ENCODE measurements around the gene SRPK3. TPM values are rescaled to one million over a fixed set of nuclear protein-coding genes. Genes with fewer than 3 reads are reported as not detected.

Gene SRPK3
- total RNA-seq, 1 donor from 2014 or later: 52.8 TPM

DNA sequence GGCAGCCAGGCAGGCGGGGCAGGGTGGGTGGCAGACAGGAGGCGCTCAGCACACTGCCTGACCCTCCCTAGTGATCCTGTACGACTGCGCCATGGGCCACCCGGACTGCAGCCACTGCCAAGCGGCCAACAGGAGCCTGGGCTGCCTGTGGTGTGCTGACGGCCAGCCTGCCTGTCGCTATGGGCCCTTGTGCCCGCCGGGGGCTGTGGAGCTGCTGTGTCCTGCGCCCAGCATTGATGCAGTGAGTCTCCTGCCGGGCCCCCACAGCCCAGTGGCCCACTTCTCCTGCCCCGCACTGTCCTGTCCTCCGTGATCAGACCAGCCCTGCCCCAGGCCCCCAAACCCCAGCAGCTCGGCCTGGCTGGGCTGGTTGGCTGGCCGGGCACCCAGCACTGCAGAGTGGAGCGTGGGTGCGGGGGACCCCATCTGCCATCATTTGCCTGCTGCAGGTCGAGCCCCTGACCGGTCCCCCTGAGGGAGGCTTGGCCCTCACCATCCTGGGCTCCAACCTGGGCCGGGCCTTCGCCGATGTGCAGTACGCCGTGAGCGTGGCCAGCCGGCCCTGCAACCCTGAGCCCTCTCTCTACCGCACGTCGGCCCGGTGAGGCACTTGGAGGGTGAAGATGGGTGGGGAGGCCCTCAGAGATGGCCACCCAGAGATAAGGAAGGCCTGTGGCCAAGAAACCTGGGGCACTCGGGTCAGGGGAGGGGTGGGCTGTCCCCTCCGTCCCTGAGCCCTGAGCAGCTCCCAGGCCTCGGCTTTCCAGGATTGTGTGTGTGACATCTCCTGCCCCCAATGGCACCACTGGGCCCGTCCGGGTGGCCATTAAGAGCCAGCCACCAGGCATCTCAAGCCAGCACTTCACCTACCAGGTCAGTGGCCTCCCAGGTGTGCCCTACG, 9.2 kb upstream of the SRPK3 start:
- H3K9me3 ChIP-seq (replicated peaks): no peaks in the 10 kb centered on the region
- no peaks in the 10 kb centered on the region for H3K36me3 ChIP-seq
- no peak overlapping the region for H3K4me3 ChIP-seq
- no peak overlapping the region for H3K27ac ChIP-seq (replicated peaks)
- no peak for TF ChIP-seq CTCF (IDR thresholded peaks at IDR 0.05; ENCODE audit: borderline replicate concordance)
- no peaks in the 10 kb centered on the region for H3K4me1 ChIP-seq
- no peak for DNase-seq
- intact Hi-C loops (cut with micrococcal nuclease): no loop called here
- H3K27me3 ChIP-seq (ENCODE audit: low read depth): no peaks in the 10 kb centered on the region

DNA sequence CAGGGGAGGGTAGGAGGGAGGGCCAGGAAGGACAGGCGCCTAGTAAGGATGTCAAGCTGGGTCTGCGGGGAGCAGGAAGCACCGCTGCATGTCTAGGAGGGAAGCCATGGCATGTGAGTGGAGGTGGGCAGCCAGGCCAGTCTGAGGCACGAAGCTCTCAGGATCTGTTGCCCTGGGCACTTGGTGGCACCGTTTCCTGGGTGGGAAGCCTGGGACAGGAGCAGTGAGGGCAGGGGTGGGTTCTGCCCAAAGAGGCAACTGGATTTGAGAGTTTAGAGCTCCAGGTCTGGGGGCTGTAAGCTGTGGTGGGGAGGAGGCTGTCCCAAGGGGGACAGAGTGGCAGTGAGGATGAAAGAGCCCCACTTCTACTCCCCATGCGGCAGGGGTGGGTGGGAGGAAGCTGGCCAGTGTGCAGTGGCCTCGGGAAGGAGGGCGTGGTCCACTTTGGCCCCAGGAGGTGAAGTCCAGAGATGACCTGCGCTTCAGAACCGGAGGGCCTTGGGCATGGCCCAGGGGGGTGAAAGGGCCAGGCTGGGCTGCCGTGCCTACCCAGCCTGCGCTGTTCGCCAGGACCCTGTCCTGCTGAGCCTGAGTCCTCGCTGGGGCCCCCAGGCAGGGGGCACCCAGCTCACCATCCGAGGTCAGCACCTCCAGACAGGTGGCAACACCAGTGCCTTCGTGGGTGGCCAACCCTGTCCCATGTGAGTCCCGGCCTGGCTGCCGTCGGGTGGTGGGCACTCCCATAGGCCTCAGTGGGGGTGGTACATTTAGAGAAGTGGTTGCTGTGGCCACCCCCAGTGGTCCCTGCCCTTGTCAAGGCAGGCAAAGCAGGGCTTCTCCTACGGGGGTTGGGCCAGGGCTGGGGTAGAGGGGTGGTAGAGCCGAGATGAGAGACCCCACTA, 8.3 kb upstream of the SRPK3 start:
- Histone ChIP-seq H3K4me1 (no peaks in the 10 kb centered on the region), H3K27ac (replicated peaks) (no peak overlapping the region), H3K36me3 (no peaks in the 10 kb centered on the region), H3K4me3 (no peak overlapping the region), H3K9me3 (replicated peaks) (no peaks in the 10 kb centered on the region), H3K27me3 (ENCODE audit: low read depth) (no peaks in the 10 kb centered on the region)
- no peak for DNase-seq
- TF ChIP-seq CTCF (IDR thresholded peaks at IDR 0.05; ENCODE audit: borderline replicate concordance): no peak
- intact Hi-C loops (cut with micrococcal nuclease): no loop called here

DNA sequence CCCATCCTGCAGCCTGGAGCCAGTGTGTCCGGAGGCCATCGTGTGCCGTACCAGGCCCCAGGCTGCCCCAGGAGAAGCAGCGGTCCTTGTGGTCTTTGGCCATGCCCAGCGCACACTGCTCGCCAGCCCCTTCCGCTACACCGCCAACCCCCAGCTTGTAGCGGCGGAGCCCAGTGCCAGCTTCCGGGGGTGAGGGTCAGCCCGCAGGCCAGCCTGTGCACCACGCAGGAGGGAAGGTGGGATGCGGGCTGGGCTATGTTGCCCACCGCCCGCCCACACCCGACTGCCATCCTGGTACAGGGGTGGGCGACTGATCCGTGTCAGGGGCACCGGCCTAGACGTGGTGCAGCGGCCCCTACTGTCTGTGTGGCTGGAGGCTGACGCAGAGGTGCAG, 7.6 kb upstream of the SRPK3 start:
- Histone ChIP-seq H3K4me3 (no peak overlapping the region), H3K4me1 (no peaks in the 10 kb centered on the region), H3K9me3 (replicated peaks) (no peaks in the 10 kb centered on the region), H3K27me3 (ENCODE audit: low read depth) (no peaks in the 10 kb centered on the region), H3K27ac (replicated peaks) (no peak overlapping the region), H3K36me3 (no peaks in the 10 kb centered on the region)
- no peak for TF ChIP-seq CTCF (IDR thresholded peaks at IDR 0.05; ENCODE audit: borderline replicate concordance)
- DNase-seq: no peak
- intact Hi-C loops (cut with micrococcal nuclease): no loop called here

GRCh38 chrX:153773741-153774575, 6.9 kb upstream of the SRPK3 start:
- no peak for TF ChIP-seq CTCF (IDR thresholded peaks at IDR 0.05; ENCODE audit: borderline replicate concordance)
- no peaks in the 10 kb centered on the region for H3K36me3 ChIP-seq
- intact Hi-C loops (cut with micrococcal nuclease): no loop called here
- H3K4me1 ChIP-seq: no peaks in the 10 kb centered on the region
- DNase-seq: peak; percentile 3
- no peaks in the 10 kb centered on the region for H3K9me3 ChIP-seq (replicated peaks)
- H3K4me3 ChIP-seq: no peak overlapping the region
- no peaks in the 10 kb centered on the region for H3K27me3 ChIP-seq (ENCODE audit: low read depth)
- no peak overlapping the region for H3K27ac ChIP-seq (replicated peaks)

Measured in left ventricle myocardium inferior (tissue), 1 donor.